ENCODE results near the gene GRM3. TPM values are rescaled to one million over a fixed set of nuclear protein-coding genes. Genes with fewer than 3 reads are reported as not detected.

The GRM3 gene
- total RNA-seq, 4 donors from 2014 or later = not detected

- 69% methylated on average over 1 of the region's 1 CpG for WGBS
- intact Hi-C loops (cut with DNase I) = no loop called here
These were observed 265.2 kb downstream of the GRM3 start for GRCh38 chr7:86908948-86909347.

GRCh38 chr7:86911659-86912058 is 267.9 kb downstream of the GRM3 start:
- H3K27me3 ChIP-seq = no peaks in the 10 kb centered on the region
- no peaks in the 10 kb centered on the region for H3K4me1 ChIP-seq
- TF ChIP-seq CTCF (IDR thresholded peaks at IDR 0.05) (no peak), POLR2A (IDR thresholded peaks at IDR 0.05; ENCODE audit: low read depth) (no peak), EP300 (IDR thresholded peaks at IDR 0.05) (no peak), POLR2AphosphoS5 (IDR thresholded peaks at IDR 0.05) (no peak)
- intact Hi-C loops (cut with DNase I) = no loop called here
- DNase-seq (ENCODE audit: extremely low spot score) = no peak
- H3K4me3 ChIP-seq = no peak overlapping the region
- no peak overlapping the region for H3K27ac ChIP-seq (replicated peaks in 1 of 4)
- H3K9me3 ChIP-seq = no peaks in the 10 kb centered on the region
- peaks cover 0 to 13% (median 6%) of the 10 kb centered on the region in 4 donors for H3K36me3 ChIP-seq
- WGBS = 100% methylated on average over 1 of the region's 1 CpG

More at GRCh38 chr7:86908948-86909347, 265.2 kb downstream of the GRM3 start:
- no peaks in the 10 kb centered on the region for H3K9me3 ChIP-seq
- no peaks in the 10 kb centered on the region for H3K4me1 ChIP-seq
- H3K36me3 ChIP-seq = peaks cover 0 to 19% (median 6%) of the 10 kb centered on the region in 4 donors
- no peak for DNase-seq (ENCODE audit: extremely low spot score)
- no peak for TF ChIP-seq CTCF (IDR thresholded peaks at IDR 0.05)
- TF ChIP-seq EP300 (IDR thresholded peaks at IDR 0.05) = no peak
- no peak for TF ChIP-seq POLR2AphosphoS5 (IDR thresholded peaks at IDR 0.05)
- no peak for TF ChIP-seq POLR2A (IDR thresholded peaks at IDR 0.05; ENCODE audit: low read depth)
- H3K4me3 ChIP-seq = no peak overlapping the region
- no peaks in the 10 kb centered on the region for H3K27me3 ChIP-seq
- H3K27ac ChIP-seq (replicated peaks in 1 of 4) = no peak overlapping the region

GRCh38 chr7:86913709-86914108 is 270.0 kb downstream of the GRM3 start:
- 65% methylated on average over 4 of the region's 4 CpGs for WGBS
- TF ChIP-seq EP300 (IDR thresholded peaks at IDR 0.05) (no peak), POLR2AphosphoS5 (IDR thresholded peaks at IDR 0.05) (no peak), CTCF (IDR thresholded peaks at IDR 0.05) (no peak), POLR2A (IDR thresholded peaks at IDR 0.05; ENCODE audit: low read depth) (no peak)
- Histone ChIP-seq H3K27ac (replicated peaks in 1 of 4) (no peak overlapping the region), H3K27me3 (no peaks in the 10 kb centered on the region), H3K9me3 (no peaks in the 10 kb centered on the region), H3K4me1 (no peaks in the 10 kb centered on the region), H3K4me3 (no peak overlapping the region), H3K36me3 (peaks cover 0 to 13% (median 6%) of the 10 kb centered on the region in 4 donors)
- DNase-seq (ENCODE audit: extremely low spot score) = no peak
- intact Hi-C loops (cut with DNase I) = no loop called here

Measured in esophagus muscularis mucosa (tissue), 4 donors.